ENCODE measurements around the gene PPTC7. TPM values are rescaled to one million over a fixed set of nuclear protein-coding genes. Genes with fewer than 3 reads are reported as not detected.
A peak's percentile ranks its signal among the peaks of the same experiment; 100 is the strongest.

The PPTC7 gene
- total and polyA plus RNA-seq, 2 of the 4 experiments (the other 2 are of a cell fraction) = 4.1 to 6.8 TPM

DNA sequence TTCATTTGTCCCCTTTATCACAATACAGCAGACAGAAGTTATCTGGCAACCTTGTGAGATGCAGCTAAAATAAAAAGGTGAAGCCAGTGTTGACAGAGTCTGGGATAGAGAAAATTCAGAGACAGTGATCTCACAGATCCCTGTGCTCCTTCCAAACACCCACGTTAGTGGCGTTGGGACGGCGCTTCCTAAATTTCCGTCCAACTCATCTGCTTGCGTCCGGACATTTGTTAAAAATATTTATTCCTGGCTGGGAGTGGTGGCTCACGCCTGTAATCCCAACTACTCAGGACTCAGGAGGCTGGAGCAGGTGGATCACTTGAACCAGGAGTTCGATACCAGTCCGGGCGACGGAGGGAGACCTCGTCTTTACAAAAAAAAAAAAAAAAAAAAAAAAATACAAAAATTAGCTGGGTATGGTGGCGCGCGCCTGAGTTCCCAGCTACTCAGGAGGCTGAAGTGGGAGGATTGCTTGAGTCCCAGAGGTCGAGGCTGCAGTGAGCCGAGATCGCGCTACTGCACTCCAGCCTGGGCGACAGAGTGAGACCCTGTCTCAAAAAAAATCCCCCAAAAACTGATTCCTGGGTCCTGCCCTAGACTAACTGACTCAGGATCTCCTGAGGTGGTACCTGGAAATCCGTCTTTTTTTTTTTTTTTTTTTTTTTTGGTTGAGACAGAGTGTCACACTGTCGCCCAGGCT lies 30.1 kb upstream of the PPTC7 start:
- dilution Hi-C loops (cut with HindIII; ENCODE audit: low sequenced_read_pairs, unreplicated experiment) (no loop called here), in situ Hi-C loops (cut with MboI; ENCODE audit: low sequenced_read_pairs) (loop anchor here (10.0 kb wide), 1 partner anchor 272 kb away; no protein-coding TSS in a partner anchor), intact Hi-C loops (cut with micrococcal nuclease) (loop anchor here (5.0 kb wide), 1 partner anchor 129 kb away; the partner anchor contains the start of gene PPP1CC)
- peak overlapping the region; percentile 46 to 94; a peak in 2 of 4 replicates for H4K8ac ChIP-seq (ENCODE audit: low read depth in 2 of 2, low read length in 2 of 2)
- no peaks in the 10 kb centered on the region for H3K27me3 ChIP-seq (ENCODE audit: control insufficient read depth, insufficient read depth, low read length)
- no peak overlapping the region; the same call in 1 of the 2 replicates for H2BK20ac ChIP-seq (ENCODE audit: low read depth, low read length)
- H2BK120ac ChIP-seq (ENCODE audit: low read depth, low read length) = no peak overlapping the region
- no peaks in the 10 kb centered on the region for H3K4me1 ChIP-seq (ENCODE audit: control insufficient read depth, insufficient read depth, low read length)
- H4K20me1 ChIP-seq (ENCODE audit: insufficient read depth, low read length) = no peaks in the 10 kb centered on the region
- H4K5ac ChIP-seq (ENCODE audit: low read depth, low read length) = peak overlapping the region; percentile 37; the same call in 1 of the 2 replicates
- H3K36me3 ChIP-seq (ENCODE audit: control insufficient read depth, insufficient read depth, low read length) = peaks cover 2% of the 10 kb centered on the region; the same call in 1 of the 2 replicates
- H3K56ac ChIP-seq (ENCODE audit: extremely low read depth, insufficient read depth, low read length) = peak overlapping the region; percentile 39; the same call in 1 of the 2 replicates
- H3K4me3 ChIP-seq (ENCODE audit: insufficient read depth, low read depth, low read length) = peak overlapping the region; percentile 64
- no peak for DNase-seq
- H3K4me2 ChIP-seq (ENCODE audit: low read depth, low read length) = peak overlapping the region; percentile 48
- H2BK15ac ChIP-seq (ENCODE audit: low read depth, low read length) = no peak overlapping the region; the same call in 2 of the 3 replicates
- peak overlapping the region; percentile 88; the same call in 1 of the 2 replicates for H3K14ac ChIP-seq (replicated peaks; ENCODE audit: low read depth, low read length)
- WGBS, 2 experiments (ENCODE audit: extremely low coverage in 2 of 2, insufficient read length in 1 of 2) = 27% methylated on average over 3 of the region's 23 CpGs; no CpG with 5 or more reads in 1 of the 2 experiments
- H2BK5ac ChIP-seq (ENCODE audit: low read depth, low read length, poor library complexity, severe bottlenecking) = no peak overlapping the region
- no peak overlapping the region for H3K23ac ChIP-seq (ENCODE audit: low read depth, low read length)
- H2AK5ac ChIP-seq (ENCODE audit: low read depth, low read length) = no peak overlapping the region
- H3K18ac ChIP-seq (ENCODE audit: low read depth, low read length) = no peak overlapping the region
- H3K9me1 ChIP-seq (ENCODE audit: insufficient read depth, low read length) = no peaks in the 10 kb centered on the region
- H4K91ac ChIP-seq (ENCODE audit: insufficient read depth, low read depth, low read length) = 0 out of 2 replicates have a peak overlapping the region, but pooled peaks have one; percentile 39
- H3K27ac ChIP-seq (ENCODE audit: insufficient read depth, low read length) = peak overlapping the region; percentile 51
- peak overlapping the region; percentile 75 for H3K4ac ChIP-seq (ENCODE audit: low read depth, low read length)
- ATAC-seq (ENCODE audit: low read depth) = no peak
- H2AFZ ChIP-seq (replicated peaks; ENCODE audit: low read length, poor library complexity) = peak overlapping the region; percentile 99
- POLR2A ChIA-PET (ENCODE audit: unreplicated experiment) = interaction anchor here (0.6 kb wide), 1 partner anchor 216 kb away, joined by 8 read pairs; no protein-coding TSS in a partner anchor
- CTCF ChIA-PET = no interaction called here
- no TSS peak for BruUV-seq (replicated peaks)
- H3K79me1 ChIP-seq (ENCODE audit: low read depth in 1 of 2, low read length in 2 of 2) = peaks cover 5 to 7% of the 10 kb centered on the region in 2 experiments
- H3K9ac ChIP-seq (ENCODE audit: low read depth, low read length) = peak overlapping the region; percentile 73
- H3K9me3 ChIP-seq (ENCODE audit: control insufficient read depth, insufficient read depth, low read length) = no peaks in the 10 kb centered on the region
- no peak overlapping the region for H2AK9ac ChIP-seq (replicated peaks; ENCODE audit: low read depth, low read length, poor library complexity)
- no peak for TF ChIP-seq BHLHE40 (IDR thresholded peaks at IDR 0.05; ENCODE audit: low read depth, low read length)
- no peak for TF ChIP-seq MXI1 (IDR thresholded peaks at IDR 0.05; ENCODE audit: borderline replicate concordance, low read depth, low read length)
- no peak for TF ChIP-seq SMC3 (IDR thresholded peaks at IDR 0.05; ENCODE audit: low read depth, low read length)
- TF ChIP-seq MAFK (IDR thresholded peaks at IDR 0.05; ENCODE audit: low read depth, low read length) = no peak
- TF ChIP-seq NFE2L2 (IDR thresholded peaks at IDR 0.05; ENCODE audit: low read depth, low read length) = no peak
- no peak for TF ChIP-seq RCOR1 (IDR thresholded peaks at IDR 0.05; ENCODE audit: insufficient replicate concordance, low read length)
- TF ChIP-seq, protein P1, sequence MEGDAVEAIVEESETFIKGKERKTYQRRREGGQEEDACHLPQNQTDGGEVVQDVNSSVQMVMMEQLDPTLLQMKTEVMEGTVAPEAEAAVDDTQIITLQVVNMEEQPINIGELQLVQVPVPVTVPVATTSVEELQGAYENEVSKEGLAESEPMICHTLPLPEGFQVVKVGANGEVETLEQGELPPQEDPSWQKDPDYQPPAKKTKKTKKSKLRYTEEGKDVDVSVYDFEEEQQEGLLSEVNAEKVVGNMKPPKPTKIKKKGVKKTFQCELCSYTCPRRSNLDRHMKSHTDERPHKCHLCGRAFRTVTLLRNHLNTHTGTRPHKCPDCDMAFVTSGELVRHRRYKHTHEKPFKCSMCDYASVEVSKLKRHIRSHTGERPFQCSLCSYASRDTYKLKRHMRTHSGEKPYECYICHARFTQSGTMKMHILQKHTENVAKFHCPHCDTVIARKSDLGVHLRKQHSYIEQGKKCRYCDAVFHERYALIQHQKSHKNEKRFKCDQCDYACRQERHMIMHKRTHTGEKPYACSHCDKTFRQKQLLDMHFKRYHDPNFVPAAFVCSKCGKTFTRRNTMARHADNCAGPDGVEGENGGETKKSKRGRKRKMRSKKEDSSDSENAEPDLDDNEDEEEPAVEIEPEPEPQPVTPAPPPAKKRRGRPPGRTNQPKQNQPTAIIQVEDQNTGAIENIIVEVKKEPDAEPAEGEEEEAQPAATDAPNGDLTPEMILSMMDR (conservative IDR thresholded peaks at IDR 0.05; ENCODE audit: low read depth, low read length) = no peak
- no peak for TF ChIP-seq MAZ (IDR thresholded peaks at IDR 0.05; ENCODE audit: borderline replicate concordance, low read depth, low read length)
- TF ChIP-seq, protein P2, sequence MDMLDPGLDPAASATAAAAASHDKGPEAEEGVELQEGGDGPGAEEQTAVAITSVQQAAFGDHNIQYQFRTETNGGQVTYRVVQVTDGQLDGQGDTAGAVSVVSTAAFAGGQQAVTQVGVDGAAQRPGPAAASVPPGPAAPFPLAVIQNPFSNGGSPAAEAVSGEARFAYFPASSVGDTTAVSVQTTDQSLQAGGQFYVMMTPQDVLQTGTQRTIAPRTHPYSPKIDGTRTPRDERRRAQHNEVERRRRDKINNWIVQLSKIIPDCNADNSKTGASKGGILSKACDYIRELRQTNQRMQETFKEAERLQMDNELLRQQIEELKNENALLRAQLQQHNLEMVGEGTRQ (IDR thresholded peaks at IDR 0.05; ENCODE audit: low read depth, low read length) = no peak
- TF ChIP-seq RAD21 (IDR thresholded peaks at IDR 0.05; ENCODE audit: low read length) = no peak
- no peak for TF ChIP-seq RFX5 (IDR thresholded peaks at IDR 0.05; ENCODE audit: low read depth, low read length)
- TF ChIP-seq FOS (IDR thresholded peaks at IDR 0.05; ENCODE audit: low read depth, low read length) = no peak
- TF ChIP-seq POLR2A (IDR thresholded peaks at IDR 0.05; ENCODE audit: low read depth, low read length) = no peak
- TF ChIP-seq CEBPB (IDR thresholded peaks at IDR 0.05; ENCODE audit: low read depth, low read length) = no peak
- no peak for TF ChIP-seq CHD1 (IDR thresholded peaks at IDR 0.05; ENCODE audit: low read depth, low read length)
